Measurements from ENCODE around the gene HCLS1.

- no peak for TF ChIP-seq CTCF (IDR thresholded peaks at IDR 0.05; ENCODE audit: low read length)
- no peak for TF ChIP-seq EZH2 (IDR thresholded peaks at IDR 0.05; ENCODE audit: borderline replicate concordance, low read length)
These were observed 55.9 kb downstream of the HCLS1 start for GRCh38 chr3:121604759-121605158.

Data from OCI-LY1 (cell line).